Skin of body (tissue), 2 donors: ENCODE measurements around the gene CLCN1. TPM values are rescaled to one million over a fixed set of nuclear protein-coding genes. Genes with fewer than 3 reads are reported as not detected.

Experiments
- DNase-seq: peaks from one replicate; lab custom pipeline; 2025; lab: John Stamatoyannopoulos, UW
- total RNA-seq: library from RNA; depleted of rRNA; stranded (reverse); fragments of >200 nt; gene quantifications from one replicate; pipeline ENCODE4 v1.2.3, GENCODE V29; 2014

CLCN1 gene
- total RNA-seq, 1 donor from 2014 or later = 0.20 TPM

DNA sequence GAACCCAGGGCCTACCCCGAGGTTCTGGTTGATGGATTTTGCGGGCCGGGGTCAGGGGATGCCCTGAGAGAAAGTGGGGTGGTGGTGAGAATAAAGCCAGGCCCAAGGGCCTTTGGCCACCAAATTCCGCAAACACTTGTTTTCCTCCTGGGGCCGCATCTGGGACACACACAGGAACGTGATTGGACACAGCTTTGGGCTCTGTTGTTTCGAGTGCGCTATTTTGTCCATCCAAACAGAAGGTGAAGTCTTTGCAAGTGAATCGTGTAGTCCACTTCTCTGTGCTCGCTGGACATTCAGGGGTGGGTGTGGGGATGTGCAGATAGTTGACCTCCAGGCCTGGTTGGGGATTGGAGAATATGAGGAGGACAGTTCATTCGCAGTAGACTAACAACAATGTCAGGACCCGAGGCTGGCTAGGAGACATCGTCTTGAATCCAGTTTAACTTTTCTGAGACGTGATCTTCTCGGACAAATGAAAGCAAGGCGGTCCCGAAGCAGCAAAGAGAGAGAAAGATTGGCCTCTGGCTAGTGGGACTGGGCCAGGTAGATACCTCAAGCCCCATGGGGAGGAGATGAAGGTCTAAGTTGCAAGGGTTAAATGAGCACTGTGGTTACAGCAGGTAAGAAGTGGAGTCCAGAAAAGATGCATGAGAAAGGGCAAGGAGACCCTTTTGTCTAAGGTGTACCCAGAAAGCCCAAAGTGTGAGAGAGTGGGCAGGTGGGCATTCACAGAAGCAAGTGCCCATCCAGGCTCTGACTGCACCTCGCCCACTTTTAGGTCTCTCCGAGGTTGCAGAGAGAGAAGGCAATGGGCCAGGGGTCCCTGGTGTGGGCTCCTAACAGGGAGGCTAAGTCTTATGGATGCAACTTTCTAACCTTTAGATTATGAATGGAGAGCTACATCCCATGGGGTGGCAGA is 47.4 kb downstream of the CLCN1 start:
- no peak for DNase-seq

DNA sequence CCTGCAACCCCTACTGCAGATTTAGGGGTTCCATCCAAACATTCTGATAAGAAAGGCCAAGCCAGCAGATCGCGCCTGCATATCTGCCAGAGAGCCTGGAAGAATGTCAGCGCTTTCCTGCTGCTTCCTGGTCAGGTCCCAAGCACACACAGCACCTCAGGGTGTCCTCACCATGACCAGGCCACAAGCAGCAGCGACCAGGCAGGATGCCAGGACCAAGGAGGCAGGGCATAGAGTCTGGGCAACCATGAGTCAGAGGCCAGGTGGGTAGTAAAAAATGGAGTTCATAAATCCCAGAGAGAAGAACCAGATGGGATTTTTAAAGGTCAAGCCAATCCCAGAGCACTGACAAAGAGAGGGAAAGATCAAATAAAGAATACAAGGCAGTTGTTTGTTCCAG is 52.1 kb downstream of the CLCN1 start:
- no peak for DNase-seq

DNA sequence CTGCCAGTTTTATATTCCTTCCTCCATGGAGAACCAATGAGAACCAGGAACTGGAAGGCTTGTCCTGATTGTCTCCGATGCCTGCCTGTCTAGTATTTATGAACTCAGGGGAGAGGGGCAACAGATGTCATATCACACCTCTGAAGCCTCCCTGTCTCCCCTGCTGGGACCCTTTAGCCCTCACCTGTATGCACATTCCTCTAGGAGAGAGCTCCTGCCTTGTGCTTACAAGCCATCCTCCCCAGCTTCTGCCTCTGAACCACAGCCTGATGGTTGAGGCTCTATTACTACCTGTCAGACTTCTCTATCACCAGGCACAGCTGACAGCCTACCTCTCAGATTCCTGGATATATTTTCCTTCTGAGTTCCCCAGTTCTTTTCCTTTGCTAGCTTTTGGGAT is 52.5 kb downstream of the CLCN1 start:
- no peak for DNase-seq

DNA sequence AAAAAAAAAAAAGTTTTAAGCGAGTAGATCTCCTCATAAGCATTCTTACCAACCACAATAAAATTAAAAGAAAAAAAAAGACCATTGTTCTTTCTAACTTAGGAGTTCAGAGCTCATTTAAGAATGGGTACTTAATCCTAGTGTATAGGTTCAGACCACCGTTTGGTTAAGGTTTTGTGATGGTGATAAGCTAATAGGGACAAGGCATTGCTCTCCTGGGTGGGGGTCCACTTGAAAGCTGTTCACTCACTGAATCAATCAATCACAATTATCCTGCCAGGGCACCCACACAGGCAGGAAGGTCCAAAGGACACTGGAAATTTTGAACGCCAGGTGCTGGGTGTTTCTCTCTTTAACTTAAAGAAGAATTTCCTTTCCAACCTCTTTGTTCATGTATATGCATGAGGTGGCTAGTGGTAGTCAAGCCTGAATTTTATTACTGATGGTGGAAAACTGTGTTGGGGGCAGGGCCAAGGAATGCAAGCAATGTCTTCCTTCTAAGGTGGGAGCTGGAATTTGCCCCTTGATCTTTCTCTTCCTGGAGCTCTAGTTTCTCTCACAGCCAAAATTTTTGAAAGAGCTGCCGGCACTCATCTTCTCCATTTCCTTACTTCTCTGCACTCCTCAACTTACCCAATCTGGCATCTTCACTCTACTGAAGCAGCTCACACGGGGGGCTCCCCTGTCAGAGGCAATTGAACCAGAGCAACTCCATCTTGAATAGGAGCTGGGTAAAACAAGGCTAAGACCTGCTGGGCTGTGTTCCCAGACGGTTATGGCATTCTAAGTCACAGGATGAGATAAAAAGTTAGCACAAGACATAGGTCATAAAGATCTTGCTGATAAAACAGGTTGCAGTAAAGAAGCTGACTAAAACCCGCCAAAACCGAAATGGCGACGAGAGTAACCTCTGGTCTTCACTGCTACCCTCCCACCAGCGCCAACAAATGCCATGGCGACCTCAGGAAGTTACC is 54.1 kb downstream of the CLCN1 start:
- no peak for DNase-seq

DNA sequence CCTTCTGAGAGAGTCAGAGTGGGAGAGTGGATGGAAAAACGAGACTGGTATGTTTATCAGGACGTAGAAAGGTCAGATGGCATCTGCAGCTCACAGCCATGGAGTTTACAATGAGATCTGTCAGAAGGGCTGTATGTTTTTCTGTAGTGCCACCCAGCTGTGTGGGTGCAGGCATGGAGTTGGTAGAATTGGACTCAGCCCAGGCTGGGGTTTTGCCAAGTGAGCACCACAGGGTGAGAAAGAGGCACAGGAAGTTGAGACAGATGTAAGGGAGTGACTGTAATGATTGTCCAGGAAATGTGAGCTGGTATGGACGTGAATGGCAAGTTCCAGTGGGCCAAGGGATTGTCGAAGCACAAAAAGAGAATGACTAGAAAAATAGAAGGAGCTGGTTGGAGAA is 56.2 kb downstream of the CLCN1 start:
- no peak for DNase-seq

DNA sequence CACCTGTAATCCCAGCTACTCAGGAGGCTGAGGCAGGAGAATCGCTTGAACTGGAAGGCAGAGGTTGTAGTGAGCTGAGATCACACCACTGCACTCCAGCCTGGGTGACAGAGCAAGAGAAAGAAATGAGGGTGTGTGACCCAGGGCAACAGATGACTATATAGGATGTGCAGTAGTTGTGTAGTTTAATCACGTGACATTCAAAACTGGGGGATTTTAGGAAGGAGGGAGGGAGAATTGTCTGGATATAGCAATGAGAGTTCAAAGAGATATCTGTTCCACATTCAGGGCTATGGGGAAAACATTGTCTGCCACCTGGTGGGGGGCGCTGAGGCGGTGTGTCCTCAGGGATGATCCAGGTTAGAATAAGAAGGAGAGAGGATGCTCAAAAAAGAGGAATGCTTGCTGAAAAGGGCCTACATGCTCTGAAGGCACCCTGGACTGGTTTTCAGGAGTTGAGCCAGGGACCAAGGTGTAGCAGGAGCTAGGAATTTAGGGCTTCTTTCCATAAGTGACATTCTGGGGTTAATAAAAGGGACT is 57.4 kb downstream of the CLCN1 start:
- DNase-seq = no peak

DNA sequence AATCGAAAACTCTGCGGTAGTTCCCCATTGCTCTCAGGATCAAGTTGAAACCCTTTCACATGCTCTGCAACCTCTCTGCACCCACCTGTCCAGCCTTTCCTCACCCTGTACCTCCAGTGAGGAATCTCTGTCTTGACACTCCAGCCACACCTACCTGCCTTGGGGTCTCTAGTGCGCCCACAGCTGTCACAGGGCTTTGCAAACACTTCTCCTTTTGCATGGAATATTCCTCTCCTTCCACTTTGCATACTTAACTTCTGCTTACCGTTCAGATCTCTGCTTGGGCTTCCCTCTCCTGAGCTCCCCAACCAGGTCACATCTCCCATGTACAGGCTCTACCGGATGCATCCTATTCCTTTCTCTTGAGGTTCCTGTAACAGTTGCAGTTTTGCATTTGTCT is 58.6 kb downstream of the CLCN1 start:
- DNase-seq = no peak

DNA sequence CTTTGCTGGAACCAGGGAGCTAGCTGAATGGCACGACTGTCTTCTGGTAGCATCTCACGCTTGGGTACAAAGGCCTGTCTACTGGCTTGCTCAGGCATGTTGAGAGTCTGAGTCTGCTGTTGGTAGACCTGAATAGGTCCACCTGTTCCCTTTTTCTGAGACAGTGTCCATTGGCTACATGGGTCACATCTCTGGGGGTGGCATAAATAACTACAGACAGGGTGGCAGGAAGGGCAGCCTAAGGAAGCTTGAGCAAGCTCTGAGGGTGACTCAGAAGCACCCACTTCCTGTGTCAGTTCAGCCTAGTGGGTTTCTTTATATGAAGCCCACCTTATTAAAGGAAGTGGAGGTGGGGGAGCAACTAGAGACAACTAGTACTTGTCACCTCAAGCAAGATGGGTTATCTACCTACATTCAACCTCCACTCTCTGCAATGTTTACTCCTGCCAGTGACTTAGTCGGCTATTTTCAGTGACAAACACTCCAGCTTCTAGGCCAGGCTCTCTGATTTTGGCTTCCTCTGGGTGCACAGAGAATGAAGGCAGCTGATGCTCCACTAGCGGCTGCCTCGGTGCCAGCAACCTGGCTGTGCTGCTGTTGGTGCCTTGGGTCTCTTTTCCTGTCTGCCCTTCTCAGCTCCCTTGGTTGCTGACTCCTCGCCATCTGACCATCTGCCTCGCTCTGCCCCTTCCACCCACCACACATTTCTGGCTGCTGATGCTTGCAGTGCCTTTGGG is 59.6 kb downstream of the CLCN1 start:
- no peak for DNase-seq

DNA sequence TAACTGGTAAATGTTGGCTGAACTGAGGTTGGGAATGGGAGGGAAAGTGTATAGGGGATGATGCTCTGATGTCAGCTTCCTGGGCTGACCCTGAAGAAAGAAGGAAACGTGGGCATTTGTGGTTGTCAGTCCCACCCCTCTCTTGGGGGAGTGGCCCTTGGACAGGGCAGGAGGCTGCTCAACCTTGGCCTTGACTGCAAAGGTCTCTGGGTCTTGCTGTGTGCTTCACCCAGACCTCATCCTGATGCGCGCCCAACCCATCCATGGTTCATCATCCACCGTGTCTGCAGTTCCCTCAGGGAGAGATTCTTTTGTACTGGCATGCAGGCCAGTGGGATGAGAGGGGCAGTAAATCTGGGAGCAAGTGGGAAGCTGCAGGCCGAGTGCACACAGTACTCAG is 60.5 kb downstream of the CLCN1 start:
- DNase-seq = no peak

DNA sequence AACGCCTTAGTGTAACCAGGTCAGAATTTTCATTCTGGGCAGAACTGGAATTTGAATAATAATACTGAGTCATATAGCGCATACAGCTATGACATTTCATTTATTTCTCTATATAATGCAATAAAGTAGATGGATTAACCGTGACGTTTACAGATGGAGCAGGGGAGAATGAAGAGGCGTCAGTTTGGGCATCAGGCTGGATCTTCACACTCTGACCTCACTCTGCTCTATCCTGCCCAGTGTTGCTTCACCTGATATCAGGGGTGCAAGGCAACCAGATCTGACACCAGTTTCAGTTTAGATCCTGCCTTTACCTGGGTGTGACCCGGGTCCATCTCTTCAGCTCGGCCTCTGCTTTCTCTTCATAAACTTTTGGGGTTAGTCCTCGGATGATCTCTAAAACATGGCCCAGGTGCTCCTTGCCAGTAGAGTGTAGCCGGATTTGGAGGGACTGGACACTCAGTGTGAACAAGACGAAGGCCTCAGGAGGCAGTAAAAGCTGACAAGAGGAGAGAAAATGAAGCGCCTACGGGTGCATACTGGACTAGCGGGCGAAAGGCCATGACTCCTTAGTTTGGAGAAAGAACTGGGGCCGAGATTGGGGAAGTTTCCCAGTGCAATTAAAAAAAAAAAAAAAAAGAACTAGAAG is 63.8 kb downstream of the CLCN1 start:
- no peak for DNase-seq

DNA sequence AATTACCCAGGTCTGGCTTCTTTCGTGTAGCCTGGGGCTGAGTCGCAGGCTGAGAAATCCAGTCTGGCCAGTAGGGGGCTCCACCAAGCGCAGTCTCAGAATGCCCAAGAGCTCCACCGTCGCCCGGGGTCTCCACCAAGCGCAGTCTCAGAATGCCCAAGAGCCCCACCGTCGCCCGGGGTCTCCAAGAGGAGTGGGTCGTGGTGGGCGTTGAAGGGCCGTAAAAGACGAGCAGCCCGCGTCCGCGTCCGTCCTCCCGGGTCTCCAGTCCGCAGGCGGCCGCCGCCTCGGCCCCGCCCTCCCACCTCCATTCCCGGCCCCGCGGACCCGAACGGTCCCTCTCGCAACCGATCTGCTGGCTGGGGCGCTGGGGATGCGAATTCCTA is 64.3 kb downstream of the CLCN1 start:
- peak; percentile 80 for DNase-seq

DNA sequence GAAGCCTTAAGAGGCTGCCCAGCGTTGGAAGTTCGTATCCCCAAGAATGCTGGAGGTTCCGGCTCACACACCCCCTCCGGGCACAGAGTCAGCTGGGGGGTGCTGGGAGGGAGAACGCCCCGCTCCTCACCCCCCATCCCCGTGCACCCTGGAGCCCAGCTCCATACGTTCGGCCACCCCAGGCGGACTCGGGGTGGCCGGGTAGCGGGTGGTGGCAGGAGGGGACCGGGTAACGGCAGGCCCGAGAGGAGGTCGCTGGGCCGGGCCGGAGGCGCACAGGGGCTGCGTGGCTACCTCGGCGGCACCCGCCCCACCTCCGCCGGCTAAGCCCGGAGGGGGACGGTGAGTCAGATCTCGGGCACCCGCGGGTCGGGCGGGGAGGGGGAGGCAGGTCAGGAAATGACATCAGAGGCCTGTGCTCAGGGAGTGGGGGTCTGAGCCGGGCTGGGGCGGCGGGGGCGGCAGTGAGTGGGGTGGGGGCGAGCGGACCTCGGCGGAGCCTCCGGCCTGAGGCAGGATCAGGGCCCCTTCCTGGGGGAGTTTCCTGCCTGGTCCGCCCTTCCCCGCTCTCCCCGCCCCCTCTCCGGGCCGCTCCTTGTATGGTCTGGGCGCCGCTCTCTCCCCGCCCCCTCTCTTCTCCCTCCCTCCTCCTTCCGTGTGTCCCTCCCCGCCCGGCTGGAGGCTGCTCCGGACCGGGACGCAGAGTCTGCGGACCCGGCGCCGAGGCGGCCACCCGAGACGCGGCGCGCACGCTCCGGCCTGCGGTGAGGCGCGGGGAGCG is 64.9 kb downstream of the CLCN1 start, which contains the start of gene ZYX:
Gene ZYX (plus strand): TSS at position 700 of the 781 bp plus-strand sequence. CDS start 227 bp downstream, outside the sequence.
- peak; percentile 93 for DNase-seq

DNA sequence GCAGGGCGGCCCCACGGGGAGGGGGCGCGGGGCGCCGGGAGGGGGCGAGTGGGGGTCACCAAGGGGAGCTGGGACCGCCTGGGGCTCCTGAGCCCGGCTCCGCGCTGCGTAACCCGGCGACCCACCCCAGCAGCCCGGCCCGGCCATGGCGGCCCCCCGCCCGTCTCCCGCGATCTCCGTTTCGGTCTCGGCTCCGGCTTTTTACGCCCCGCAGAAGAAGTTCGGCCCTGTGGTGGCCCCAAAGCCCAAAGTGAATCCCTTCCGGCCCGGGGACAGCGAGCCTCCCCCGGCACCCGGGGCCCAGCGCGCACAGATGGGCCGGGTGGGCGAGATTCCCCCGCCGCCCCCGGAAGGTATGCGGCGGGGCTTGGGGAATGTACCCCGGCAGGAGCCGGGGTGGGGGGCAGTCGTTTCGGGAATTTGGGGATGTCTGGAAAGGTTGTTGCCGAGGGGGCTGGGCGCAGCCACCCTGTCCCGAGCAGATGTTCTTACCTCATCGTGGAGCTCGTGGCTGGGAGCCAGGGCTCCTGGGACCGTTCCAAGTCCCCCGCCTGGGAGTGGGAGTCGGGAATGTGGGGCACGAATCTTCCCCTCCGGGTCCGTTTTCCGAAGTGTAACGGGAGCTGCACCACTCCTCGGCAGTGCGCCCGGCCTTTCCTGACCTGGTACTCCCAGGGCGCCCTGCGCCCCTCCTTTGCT is 65.7 kb downstream of the CLCN1 start:
- peak; percentile 82 for DNase-seq

DNA sequence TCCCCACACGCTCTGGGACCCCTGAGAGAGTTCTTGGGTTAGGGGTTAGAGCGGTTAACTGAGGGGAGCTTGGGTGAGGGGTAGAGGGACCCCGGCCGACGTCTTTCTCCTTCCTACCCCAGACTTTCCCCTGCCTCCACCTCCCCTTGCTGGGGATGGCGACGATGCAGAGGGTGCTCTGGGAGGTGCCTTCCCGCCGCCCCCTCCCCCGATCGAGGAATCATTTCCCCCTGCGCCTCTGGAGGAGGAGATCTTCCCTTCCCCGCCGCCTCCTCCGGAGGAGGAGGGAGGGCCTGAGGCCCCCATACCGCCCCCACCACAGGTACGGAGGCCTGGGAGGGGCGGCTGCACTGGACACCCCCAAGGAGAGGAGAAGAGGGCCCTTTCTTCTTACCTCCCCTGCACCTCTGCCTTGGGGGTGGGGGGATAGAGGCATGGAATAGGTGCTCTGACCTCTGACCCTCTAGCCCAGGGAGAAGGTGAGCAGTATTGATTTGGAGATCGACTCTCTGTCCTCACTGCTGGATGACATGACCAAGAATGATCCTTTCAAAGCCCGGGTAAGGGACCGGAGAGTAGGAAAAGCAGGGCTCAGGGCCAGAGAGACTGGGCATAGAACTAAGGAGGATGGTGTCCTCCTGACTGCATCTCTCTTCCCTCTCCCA is 66.3 kb downstream of the CLCN1 start:
- DNase-seq = no peak

DNA sequence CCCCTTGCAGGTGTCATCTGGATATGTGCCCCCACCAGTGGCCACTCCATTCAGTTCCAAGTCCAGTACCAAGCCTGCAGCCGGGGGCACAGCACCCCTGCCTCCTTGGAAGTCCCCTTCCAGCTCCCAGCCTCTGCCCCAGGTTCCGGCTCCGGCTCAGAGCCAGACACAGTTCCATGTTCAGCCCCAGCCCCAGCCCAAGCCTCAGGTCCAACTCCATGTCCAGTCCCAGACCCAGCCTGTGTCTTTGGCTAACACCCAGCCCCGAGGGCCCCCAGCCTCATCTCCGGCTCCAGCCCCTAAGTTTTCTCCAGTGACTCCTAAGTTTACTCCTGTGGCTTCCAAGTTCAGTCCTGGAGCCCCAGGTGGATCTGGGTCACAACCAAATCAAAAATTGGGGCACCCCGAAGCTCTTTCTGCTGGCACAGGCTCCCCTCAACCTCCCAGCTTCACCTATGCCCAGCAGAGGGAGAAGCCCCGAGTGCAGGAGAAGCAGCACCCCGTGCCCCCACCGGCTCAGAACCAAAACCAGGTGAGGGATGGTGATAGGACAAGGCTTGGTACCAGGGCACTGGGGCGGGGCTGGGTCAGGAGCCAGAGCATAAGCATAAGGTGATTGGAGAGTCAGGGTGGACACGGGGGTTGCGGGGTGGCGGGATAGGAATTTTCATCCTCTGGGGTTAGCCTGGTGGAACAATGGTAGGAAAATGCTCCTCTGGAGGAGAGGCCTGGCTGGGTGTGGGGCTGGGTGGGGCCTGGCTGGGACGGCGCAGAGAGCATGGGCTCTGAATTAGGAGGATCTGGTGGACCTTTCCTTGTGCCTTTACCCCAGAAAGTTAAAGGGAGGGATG is 67.1 kb downstream of the CLCN1 start:
- no peak for DNase-seq

DNA sequence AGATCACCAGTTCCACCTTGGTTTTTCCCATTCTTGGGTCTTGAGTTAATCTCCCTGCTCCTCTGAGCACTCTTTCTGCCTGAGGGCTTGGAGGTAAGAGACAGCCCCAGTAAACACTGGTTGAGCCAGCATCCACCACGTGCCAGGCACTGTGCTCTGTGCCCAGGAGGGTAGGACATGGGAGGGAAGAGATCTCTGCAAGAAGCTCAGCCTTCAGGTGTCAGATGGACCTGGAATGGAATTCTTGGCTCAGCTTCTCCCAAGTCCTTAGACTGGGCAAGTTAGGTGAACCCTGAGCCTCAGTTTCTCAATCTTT is 67.7 kb downstream of the CLCN1 start:
- DNase-seq = no peak

DNA sequence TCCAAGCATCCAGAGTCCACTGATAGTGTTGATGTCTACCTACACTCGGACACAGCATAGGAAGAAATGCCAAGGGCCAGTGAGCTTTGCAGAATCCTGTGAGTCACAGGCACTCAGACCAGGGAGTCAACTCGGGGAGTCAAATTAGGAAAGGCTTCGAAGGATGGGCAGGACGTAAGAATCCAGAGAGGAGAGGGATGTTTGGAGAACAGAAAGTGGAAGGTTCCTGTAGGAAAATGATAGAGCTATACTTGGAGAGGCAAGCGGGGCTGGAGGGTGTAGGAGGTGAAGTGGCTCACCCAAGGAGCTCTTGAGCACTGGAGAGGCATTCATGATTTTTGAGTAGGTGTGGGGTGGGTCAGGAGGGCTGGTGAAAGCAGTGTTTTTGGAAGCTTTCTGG is 68.2 kb downstream of the CLCN1 start:
- no peak for DNase-seq
